ENCODE results near the gene MFSD11.
"Not testable (repeated sequence)": the region's sequence is repeated elsewhere in the genome, so short reads cannot be mapped to it uniquely, and the experiment has no call there.

The MFSD11 gene

DNA sequence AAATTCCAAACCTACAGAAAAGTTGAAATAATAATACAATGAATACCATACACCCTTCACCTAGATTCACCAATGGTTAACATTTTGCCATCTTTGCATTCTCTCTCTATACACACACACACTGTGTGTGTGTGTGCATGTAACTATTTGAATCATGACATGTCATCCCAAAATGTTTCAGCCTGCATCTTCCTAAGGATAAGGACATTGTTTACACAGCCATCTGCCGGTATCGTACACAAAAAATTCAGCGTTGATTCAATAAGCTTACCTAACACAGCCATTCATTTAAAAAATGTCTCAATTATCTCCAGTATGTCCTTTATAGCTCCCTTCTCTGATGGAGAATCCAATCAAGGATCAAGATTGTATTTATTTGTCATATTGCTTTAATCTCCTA lies 31.1 kb upstream of the MFSD11 start:
- Histone ChIP-seq H3K27ac (no peak overlapping the region), H3K36me3 (replicated peaks) (peaks cover 8% of the 10 kb centered on the region), H3K4me3 (ENCODE audit: low read depth, low read length) (no peak overlapping the region), H3K27me3 (replicated peaks) (no peaks in the 10 kb centered on the region)
- in situ Hi-C loops (cut with HindIII; ENCODE audit: low pct_ligation_motif_present, low sequenced_read_pairs): no loop called here
- TF ChIP-seq, protein P1, sequence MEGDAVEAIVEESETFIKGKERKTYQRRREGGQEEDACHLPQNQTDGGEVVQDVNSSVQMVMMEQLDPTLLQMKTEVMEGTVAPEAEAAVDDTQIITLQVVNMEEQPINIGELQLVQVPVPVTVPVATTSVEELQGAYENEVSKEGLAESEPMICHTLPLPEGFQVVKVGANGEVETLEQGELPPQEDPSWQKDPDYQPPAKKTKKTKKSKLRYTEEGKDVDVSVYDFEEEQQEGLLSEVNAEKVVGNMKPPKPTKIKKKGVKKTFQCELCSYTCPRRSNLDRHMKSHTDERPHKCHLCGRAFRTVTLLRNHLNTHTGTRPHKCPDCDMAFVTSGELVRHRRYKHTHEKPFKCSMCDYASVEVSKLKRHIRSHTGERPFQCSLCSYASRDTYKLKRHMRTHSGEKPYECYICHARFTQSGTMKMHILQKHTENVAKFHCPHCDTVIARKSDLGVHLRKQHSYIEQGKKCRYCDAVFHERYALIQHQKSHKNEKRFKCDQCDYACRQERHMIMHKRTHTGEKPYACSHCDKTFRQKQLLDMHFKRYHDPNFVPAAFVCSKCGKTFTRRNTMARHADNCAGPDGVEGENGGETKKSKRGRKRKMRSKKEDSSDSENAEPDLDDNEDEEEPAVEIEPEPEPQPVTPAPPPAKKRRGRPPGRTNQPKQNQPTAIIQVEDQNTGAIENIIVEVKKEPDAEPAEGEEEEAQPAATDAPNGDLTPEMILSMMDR (IDR thresholded peaks at IDR 0.05; ENCODE audit: low read depth, low read length, missing control alignments): no peak
- no peak for DNase-seq

DNA sequence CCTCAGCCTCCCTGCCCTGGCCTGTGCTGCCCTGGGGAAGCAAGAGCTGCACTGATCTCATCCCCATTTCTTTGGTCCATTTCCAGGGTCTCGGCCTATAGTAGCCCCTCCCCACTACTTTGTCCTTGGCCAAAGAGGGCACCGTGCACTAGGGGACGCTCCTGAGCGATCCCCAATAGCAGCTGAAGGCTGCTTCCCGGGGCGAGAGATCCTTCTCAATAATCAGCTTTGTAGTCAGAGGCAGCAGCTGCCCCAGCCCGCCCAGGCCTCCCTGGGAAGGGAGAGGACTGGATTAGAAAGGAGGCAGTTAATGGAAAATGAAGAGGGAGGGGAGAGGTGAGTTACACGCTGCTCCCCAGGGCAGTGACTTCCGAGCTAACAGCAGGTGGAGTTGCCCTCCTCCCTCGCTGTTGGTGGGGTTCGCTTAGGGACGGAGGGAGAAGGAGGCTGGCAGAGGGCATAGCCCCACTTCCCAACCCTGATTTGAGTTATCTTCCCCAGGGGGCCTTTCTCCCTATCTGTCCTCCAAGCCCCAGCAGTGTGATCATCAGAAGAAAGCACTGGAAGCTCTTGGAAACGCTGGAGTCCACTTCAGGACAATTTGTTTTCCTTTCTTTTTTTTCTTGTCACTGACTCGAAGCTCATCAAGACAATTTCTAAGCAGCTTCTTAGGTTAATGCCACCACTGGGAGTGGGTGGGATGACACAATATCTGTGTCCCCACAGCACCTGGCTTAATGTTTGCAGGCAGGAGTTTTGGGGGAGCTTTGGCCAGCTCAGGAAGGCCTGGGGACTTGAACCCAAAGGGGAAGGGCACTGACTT lies 29.7 kb upstream of the MFSD11 start:
- in situ Hi-C loops (cut with HindIII; ENCODE audit: low pct_ligation_motif_present, low sequenced_read_pairs): no loop called here
- Histone ChIP-seq H3K27ac (peak overlapping the region; percentile 87), H3K36me3 (replicated peaks) (peaks cover 11% of the 10 kb centered on the region), H3K27me3 (replicated peaks) (no peaks in the 10 kb centered on the region), H3K4me3 (ENCODE audit: low read depth, low read length) (peak overlapping the region; percentile 78)
- TF ChIP-seq, protein P1 (IDR thresholded peaks at IDR 0.05; ENCODE audit: low read depth, low read length, missing control alignments): peak; percentile 61
- DNase-seq: no peak

DNA sequence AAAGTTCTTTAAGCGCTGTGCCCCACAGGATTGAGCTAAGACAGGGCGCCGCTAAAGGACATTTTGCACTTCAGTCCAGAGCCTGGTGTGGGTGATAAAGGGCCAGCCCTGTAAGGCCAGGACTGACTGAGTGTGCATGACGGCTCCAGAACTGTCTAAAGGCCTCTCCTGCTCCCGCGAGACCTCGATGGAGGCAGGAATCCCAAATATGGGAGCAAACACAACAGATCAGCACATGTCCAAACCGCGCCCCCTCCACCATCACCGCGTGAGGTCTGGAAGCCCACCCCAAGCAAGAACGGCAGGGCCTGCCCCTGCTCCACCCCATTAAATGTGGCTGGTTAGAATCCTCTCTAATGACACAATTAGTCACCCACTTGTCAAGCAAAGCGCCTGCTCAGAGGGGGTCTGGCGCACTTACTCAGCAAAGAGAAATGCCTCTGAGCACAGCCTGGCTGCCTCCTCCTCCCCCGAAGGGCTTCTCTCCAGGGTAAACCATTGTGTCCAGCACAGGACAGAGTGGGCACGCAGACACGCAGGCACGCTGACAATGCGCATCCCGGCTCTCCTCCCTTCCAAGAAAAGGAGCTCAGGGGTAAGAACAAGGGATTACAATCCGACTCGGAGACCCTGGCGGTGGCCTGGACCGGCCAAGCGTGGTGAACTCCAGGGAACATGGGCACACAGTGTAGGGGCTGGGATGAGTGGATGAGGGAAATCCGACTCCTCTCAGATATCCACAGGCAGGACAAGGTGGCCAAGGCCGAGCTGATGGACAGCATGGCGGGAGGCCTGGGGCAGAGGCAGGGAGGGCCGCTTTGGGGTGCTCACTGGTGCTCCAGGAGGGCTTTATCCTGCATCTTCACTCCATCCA lies 28.6 kb upstream of the MFSD11 start:
- H3K4me3 ChIP-seq (ENCODE audit: low read depth, low read length): peak overlapping the region; percentile 78
- no peaks in the 10 kb centered on the region for H3K27me3 ChIP-seq (replicated peaks)
- in situ Hi-C loops (cut with HindIII; ENCODE audit: low pct_ligation_motif_present, low sequenced_read_pairs): no loop called here
- H3K27ac ChIP-seq: peak overlapping the region; percentile 87
- peak; percentile 97 for DNase-seq
- peaks cover 23% of the 10 kb centered on the region for H3K36me3 ChIP-seq (replicated peaks)
- TF ChIP-seq, protein P1 (IDR thresholded peaks at IDR 0.05; ENCODE audit: low read depth, low read length, missing control alignments): no peak

DNA sequence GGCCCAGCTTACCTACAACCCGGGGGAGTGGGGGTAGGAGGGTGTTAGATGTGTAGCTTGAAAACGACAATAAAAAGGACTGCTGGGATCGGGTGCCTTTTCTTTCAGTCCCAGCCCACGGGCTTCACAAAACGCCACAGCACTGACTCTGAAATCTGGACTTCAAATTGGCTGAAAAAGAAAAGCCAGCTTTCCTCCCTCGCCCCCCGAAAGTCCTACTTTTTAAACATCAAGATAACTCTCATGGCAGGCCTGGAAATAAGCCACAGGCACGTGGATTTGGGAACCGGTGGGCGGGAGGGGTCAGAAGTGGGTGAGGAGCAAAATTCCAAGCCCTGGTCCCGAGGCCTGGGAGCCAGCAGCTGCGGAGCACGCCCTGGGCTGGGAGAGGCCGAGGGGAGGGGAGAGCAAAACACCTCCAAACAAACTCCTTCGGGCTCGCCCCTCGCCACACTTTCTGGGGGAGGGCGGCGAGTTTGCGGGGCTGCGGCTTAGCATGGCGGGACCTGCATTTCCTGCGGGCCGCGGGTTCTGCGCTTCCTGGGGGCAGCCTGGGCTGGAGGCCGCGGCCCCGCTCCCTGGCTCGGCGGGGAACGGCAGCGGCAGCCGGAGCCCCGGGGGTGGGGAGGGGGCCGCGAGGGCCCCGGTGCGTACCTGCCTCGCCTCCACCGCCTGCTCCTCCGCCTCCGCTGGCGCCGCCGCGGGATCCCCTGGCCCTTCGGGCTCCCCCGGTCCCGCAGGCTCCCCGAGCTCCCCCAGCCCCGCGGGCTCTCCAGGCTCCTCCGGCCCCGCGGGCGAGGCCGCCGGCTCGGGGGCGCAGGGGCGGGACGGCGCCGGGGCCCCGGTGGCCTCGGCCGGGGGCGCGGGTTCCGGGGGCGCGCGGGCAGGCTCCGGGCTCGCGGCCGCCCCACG lies 27.7 kb upstream of the MFSD11 start:
- H3K36me3 ChIP-seq (replicated peaks): peaks cover 27% of the 10 kb centered on the region
- H3K27ac ChIP-seq: peak overlapping the region; percentile 87
- DNase-seq; H3K27me3 ChIP-seq (replicated peaks); in situ Hi-C loops (cut with HindIII; ENCODE audit: low pct_ligation_motif_present, low sequenced_read_pairs): not testable (repeated sequence)
- peak overlapping the region; percentile 78 for H3K4me3 ChIP-seq (ENCODE audit: low read depth, low read length)

DNA sequence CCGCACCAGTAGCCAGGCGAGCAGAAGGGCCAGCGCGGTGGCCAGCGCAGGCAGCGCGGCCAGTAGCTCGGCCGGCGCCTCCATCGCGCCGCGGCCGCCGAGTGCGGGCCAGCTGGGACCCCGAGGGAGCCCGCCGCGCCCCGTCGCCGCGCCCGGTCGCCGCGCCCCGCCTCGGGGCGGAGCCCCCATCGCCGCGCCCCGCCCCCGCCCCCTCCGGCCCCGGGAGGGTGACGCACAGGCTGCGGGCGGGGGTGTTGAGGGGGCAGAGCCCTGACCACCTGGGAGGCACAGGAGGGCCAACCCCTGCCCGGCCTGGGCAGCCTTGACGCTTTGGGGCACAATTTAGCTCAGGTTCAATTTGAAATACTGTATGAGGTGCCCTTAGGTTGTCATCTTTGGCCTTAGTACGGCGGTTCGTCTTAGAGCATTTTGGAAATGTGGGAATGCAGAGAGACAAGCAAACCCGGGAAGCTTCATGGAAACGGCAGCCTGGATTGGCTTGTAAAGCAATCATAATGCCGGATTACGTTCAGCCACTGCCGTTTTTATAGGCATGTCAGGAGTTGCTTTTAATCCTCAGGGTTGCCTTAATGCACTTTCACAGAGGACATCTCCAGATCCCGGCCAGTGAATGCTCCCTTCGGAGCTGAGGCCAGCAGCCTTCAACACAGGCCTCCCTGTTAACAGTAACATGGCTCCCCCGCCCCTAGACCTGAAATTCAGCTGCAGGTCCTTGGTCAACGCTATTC lies 26.9 kb upstream of the MFSD11 start, which contains the start of gene MXRA7:
TSS of gene MXRA7 (minus strand) at position 103 of the 749 bp plus-strand sequence. CDS start at position 84, 19 bp downstream.
- in situ Hi-C loops (cut with HindIII; ENCODE audit: low pct_ligation_motif_present, low sequenced_read_pairs): no loop called here
- no peaks in the 10 kb centered on the region for H3K27me3 ChIP-seq (replicated peaks)
- TF ChIP-seq, protein P1 (IDR thresholded peaks at IDR 0.05; ENCODE audit: low read depth, low read length, missing control alignments): no peak
- DNase-seq: no peak
- peak within 1 kb of the TSS; percentile 87 for H3K27ac ChIP-seq
- H3K36me3 ChIP-seq (replicated peaks): peaks cover 32% of the 10 kb centered on the region
- H3K4me3 ChIP-seq (ENCODE audit: low read depth, low read length): peak within 1 kb of the TSS; percentile 78

DNA sequence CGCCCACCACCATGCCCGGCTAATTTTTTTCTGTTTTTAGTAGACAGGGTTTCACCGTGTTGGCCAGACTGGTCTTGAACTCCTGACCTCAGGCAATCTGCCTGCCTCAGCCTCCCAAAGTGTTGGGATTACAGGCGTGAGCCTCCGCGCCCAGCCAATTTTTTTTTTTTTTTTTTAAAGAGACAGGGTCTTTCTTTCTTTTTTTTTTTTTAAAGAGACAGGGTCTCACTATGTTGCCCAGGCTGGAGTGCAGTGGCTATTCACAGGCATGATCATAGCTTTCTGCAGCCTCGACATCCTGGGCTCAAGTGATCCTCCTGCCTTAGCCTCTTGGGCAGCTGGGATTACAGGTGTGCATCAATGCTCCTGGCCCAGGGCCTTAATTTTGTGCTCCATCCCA lies 25.6 kb upstream of the MFSD11 start:
- H3K27me3 ChIP-seq (replicated peaks); DNase-seq; H3K4me3 ChIP-seq (ENCODE audit: low read depth, low read length); in situ Hi-C loops (cut with HindIII; ENCODE audit: low pct_ligation_motif_present, low sequenced_read_pairs); H3K27ac ChIP-seq: not testable (repeated sequence)
- peaks cover 34% of the 10 kb centered on the region for H3K36me3 ChIP-seq (replicated peaks)

All from brain microvascular endothelial cell (primary cell).